ENCODE measurements around the gene ADARB2. TPM values are rescaled to one million over a fixed set of nuclear protein-coding genes. Genes with fewer than 3 reads are reported as not detected.

ADARB2 gene
- total RNA-seq, 2 donors from 2014 or later, result 1.1 to 1.8 TPM

GRCh38 chr10:1361411-1362105 lies 375.8 kb downstream of the ADARB2 start:
- H3K4me1 Mint-ChIP-seq, result peaks cover 22% of the 10 kb centered on the region
- H3K27ac Mint-ChIP-seq, result peak overlapping the region; percentile 50
- peak; percentile 54 for DNase-seq

GRCh38 chr10:1360558-1361164 lies 376.7 kb downstream of the ADARB2 start:
- Mint-ChIP-seq H3K27ac (peak overlapping the region; percentile 58), H3K36me3 (ENCODE audit: low read depth) (no peaks in the 10 kb centered on the region), H3K4me1 (peaks cover 22% of the 10 kb centered on the region), H3K27me3 (ENCODE audit: insufficient read depth) (no peaks in the 10 kb centered on the region), H3K4me3 (no peak overlapping the region), H3K9me3 (no peaks in the 10 kb centered on the region)
- DNase-seq, result peak; percentile 93
- Histone ChIP-seq H3K27me3 (ENCODE audit: control insufficient read depth, insufficient read depth, low read length, poor library complexity, severe bottlenecking) (no peaks in the 10 kb centered on the region), H3K36me3 (ENCODE audit: control insufficient read depth, insufficient read depth, low read length) (no peaks in the 10 kb centered on the region), H3K9ac (ENCODE audit: extremely low read depth, low read length, poor library complexity, severe bottlenecking) (no peak overlapping the region), H3K4me3 (ENCODE audit: low read length) (no peak overlapping the region), H3K27ac (ENCODE audit: low read depth, low read length) (peak overlapping the region; percentile 75), H3K4me1 (ENCODE audit: control insufficient read depth, insufficient read depth, low read length) (no peaks in the 10 kb centered on the region), H3K9me3 (ENCODE audit: control insufficient read depth, low read length) (no peaks in the 10 kb centered on the region)
- TF ChIP-seq CTCF (conservative IDR thresholded peaks at IDR 0.05), result no peak
- WGBS, 2 experiments (ENCODE audit: insufficient coverage in 1 of 2, insufficient read length in 1 of 2), result 33 to 69% methylated on average over 6 to 19 of the region's 20 CpGs

More at GRCh38 chr10:1361411-1362105, 375.8 kb downstream of the ADARB2 start:
- H3K9ac ChIP-seq (ENCODE audit: extremely low read depth, low read length, poor library complexity, severe bottlenecking), result no peak overlapping the region
- H3K27me3 Mint-ChIP-seq (ENCODE audit: insufficient read depth), result no peaks in the 10 kb centered on the region
- no peaks in the 10 kb centered on the region for H3K36me3 ChIP-seq (ENCODE audit: control insufficient read depth, insufficient read depth, low read length)
- no peak for TF ChIP-seq CTCF (conservative IDR thresholded peaks at IDR 0.05)
- H3K27me3 ChIP-seq (ENCODE audit: control insufficient read depth, insufficient read depth, low read length, poor library complexity, severe bottlenecking), result no peaks in the 10 kb centered on the region
- no peak overlapping the region for H3K4me3 Mint-ChIP-seq
- no peak overlapping the region for H3K27ac ChIP-seq (ENCODE audit: low read depth, low read length)
- 90 to 93% methylated on average over 6 to 13 of the region's 13 CpGs for WGBS, 2 experiments (ENCODE audit: insufficient coverage in 1 of 2, insufficient read length in 1 of 2)
- no peaks in the 10 kb centered on the region for H3K9me3 Mint-ChIP-seq
- H3K4me1 ChIP-seq (ENCODE audit: control insufficient read depth, insufficient read depth, low read length), result no peaks in the 10 kb centered on the region
- no peak overlapping the region for H3K4me3 ChIP-seq (ENCODE audit: low read length)
- no peaks in the 10 kb centered on the region for H3K9me3 ChIP-seq (ENCODE audit: control insufficient read depth, low read length)
- H3K36me3 Mint-ChIP-seq (ENCODE audit: low read depth), result no peaks in the 10 kb centered on the region

GRCh38 chr10:1360011-1360557 lies 377.2 kb downstream of the ADARB2 start:
- Histone ChIP-seq H3K4me3 (ENCODE audit: low read length) (no peak overlapping the region), H3K4me1 (ENCODE audit: control insufficient read depth, insufficient read depth, low read length) (no peaks in the 10 kb centered on the region), H3K27me3 (ENCODE audit: control insufficient read depth, insufficient read depth, low read length, poor library complexity, severe bottlenecking) (no peaks in the 10 kb centered on the region), H3K9ac (ENCODE audit: extremely low read depth, low read length, poor library complexity, severe bottlenecking) (no peak overlapping the region), H3K27ac (ENCODE audit: low read depth, low read length) (peak overlapping the region; percentile 75), H3K9me3 (ENCODE audit: control insufficient read depth, low read length) (no peaks in the 10 kb centered on the region), H3K36me3 (ENCODE audit: control insufficient read depth, insufficient read depth, low read length) (no peaks in the 10 kb centered on the region)
- Mint-ChIP-seq H3K27ac (peak overlapping the region; percentile 58), H3K36me3 (ENCODE audit: low read depth) (no peaks in the 10 kb centered on the region), H3K27me3 (ENCODE audit: insufficient read depth) (no peaks in the 10 kb centered on the region), H3K9me3 (no peaks in the 10 kb centered on the region), H3K4me3 (no peak overlapping the region), H3K4me1 (peaks cover 22% of the 10 kb centered on the region)
- peak; percentile 90 for DNase-seq
- WGBS, 2 experiments (ENCODE audit: insufficient coverage in 1 of 2, insufficient read length in 1 of 2), result 85 to 87% methylated on average over 10 to 19 of the region's 19 CpGs
- TF ChIP-seq CTCF (conservative IDR thresholded peaks at IDR 0.05), result peak; percentile 87
